Thyroid gland (tissue), 4 donors: Measurements from ENCODE around the gene PTPRN2. TPM values are rescaled to one million over a fixed set of nuclear protein-coding genes. Genes with fewer than 3 reads are reported as not detected.
"Not testable (repeated sequence)": the region's sequence is repeated elsewhere in the genome, so short reads cannot be mapped to it uniquely, and the experiment has no call there.

Experiments
- DNase-seq, 2 donors: peaks; one replicate each; pipeline ENCODE4 v3.0.0-alpha.2; 2019
- H3K27ac ChIP-seq, 3 donors: fragments of 200-600 bp; sonication (generic); 1 replicate in 2 of 3; 2 replicates in 1 of 3; pipeline ENCODE4 v1.5.1; 2016 to 2019; ENCODE audit warnings: mild to moderate bottlenecking in 1 of 3, moderate library complexity in 1 of 3
- H3K27me3 ChIP-seq: fragments of 200-600 bp; sonication (generic); one replicate; pipeline ENCODE4 v1.5.1; 2019
- H3K36me3 ChIP-seq, 2 donors: fragments of 200-600 bp; sonication (generic); one replicate each; pipeline ENCODE4 v1.5.1; 2016 to 2019
- H3K4me1 ChIP-seq, 2 donors: fragments of 200-600 bp; sonication (generic); one replicate each; pipeline ENCODE4 v1.5.1; 2017 to 2019
- H3K4me3 ChIP-seq, 3 donors: fragments of 200-600 bp; sonication (generic); replicated peaks in 1 of 3; 1 replicate in 2 of 3; 2 replicates in 1 of 3; pipeline ENCODE4 v1.5.1; 2016; ENCODE audit warnings: mild to moderate bottlenecking in 1 of 3
- H3K9me3 ChIP-seq: fragments of 200-600 bp; sonication (generic); one replicate; pipeline ENCODE4 v1.5.1; 2017
- CTCF ChIP-seq, 6 experiments: fragments of 200-600 bp in 3 of 6; fragments of 450-650 bp in 3 of 6; sonication (generic) in 3 of 6; IDR thresholded peaks; one replicate each; pipeline ENCODE4 v1.5.1; 2016 to 2019; ENCODE audit warnings: antibody characterized with exemption in 6 of 6, mild to moderate bottlenecking in 2 of 6, inconsistent platforms in 1 of 6, moderate library complexity in 1 of 6
- POLR2A ChIP-seq, 2 donors: fragments of 450-650 bp; IDR thresholded peaks; one replicate each; pipeline ENCODE4 v1.6.1; 2017; ENCODE audit warnings: antibody characterized with exemption in 2 of 2, mild to moderate bottlenecking in 2 of 2, moderate library complexity in 1 of 2
- WGBS, 2 donors: methylation state at CpG; one replicate each; pipeline ENCODE4 v1.1.5; 2017; 5-methylcytosine and 5-hydroxymethylcytosine counted together
- intact Hi-C: fragments of 100-400 bp; cut with DNase I; formaldehyde crosslinking; loops from one replicate; pipeline ENCODE4 v1.15.1; 2023
- total RNA-seq, 4 donors: library from RNA; depleted of rRNA; stranded (reverse); fragments of >200 nt; gene quantifications; one replicate each; pipeline ENCODE4 v1.2.3, GENCODE V29; 2016

PTPRN2 gene
- total RNA-seq, 4 donors from 2014 or later, result 4.2 to 9.9 (median 7.7) TPM

- Histone ChIP-seq H3K36me3 (no peaks in the 10 kb centered on the region), H3K4me3 (no peak overlapping the region), H3K4me1 (no peaks in the 10 kb centered on the region), H3K9me3 (no peaks in the 10 kb centered on the region), H3K27me3 (no peaks in the 10 kb centered on the region), H3K27ac (no peak overlapping the region)
- intact Hi-C loops, result no loop called here
- 51 to 56% methylated on average over 11 of the region's 11 CpGs for WGBS, 2 donors
- no peak for DNase-seq
- TF ChIP-seq POLR2A (IDR thresholded peaks at IDR 0.05) (no peak), CTCF (IDR thresholded peaks at IDR 0.05) (no peak)
Observed at GRCh38 chr7:157900011-157900410, 687.6 kb downstream of the PTPRN2 start.

- WGBS, 2 donors, result 79% methylated on average over 17 of the region's 17 CpGs
- H3K9me3 ChIP-seq, result no peaks in the 10 kb centered on the region
- H3K4me3 ChIP-seq, result no peak overlapping the region
- no peak overlapping the region for H3K27ac ChIP-seq
- intact Hi-C loops, result no loop called here
- H3K27me3 ChIP-seq, result no peaks in the 10 kb centered on the region
- no peaks in the 10 kb centered on the region for H3K36me3 ChIP-seq
- no peak for TF ChIP-seq CTCF (IDR thresholded peaks at IDR 0.05)
- no peak for TF ChIP-seq POLR2A (IDR thresholded peaks at IDR 0.05)
- H3K4me1 ChIP-seq, result no peaks in the 10 kb centered on the region
- no peak for DNase-seq
Observed at GRCh38 chr7:157898802-157899505, 688.7 kb downstream of the PTPRN2 start.

GRCh38 chr7:157898261-157898660 lies 689.4 kb downstream of the PTPRN2 start:
- Histone ChIP-seq H3K4me3 (no peak overlapping the region), H3K4me1 (no peaks in the 10 kb centered on the region), H3K9me3 (no peaks in the 10 kb centered on the region), H3K27ac (no peak overlapping the region), H3K36me3 (no peaks in the 10 kb centered on the region), H3K27me3 (no peaks in the 10 kb centered on the region)
- no peak for TF ChIP-seq CTCF (IDR thresholded peaks at IDR 0.05)
- TF ChIP-seq POLR2A (IDR thresholded peaks at IDR 0.05), result no peak
- intact Hi-C loops, result no loop called here
- 79 to 92% methylated on average over 11 of the region's 11 CpGs for WGBS, 2 donors
- DNase-seq, result no peak

GRCh38 chr7:157897681-157898080 lies 689.9 kb downstream of the PTPRN2 start:
- WGBS, 2 donors, result 68 to 71% methylated on average over 28 to 30 of the region's 30 CpGs
- intact Hi-C loops, result no loop called here
- H3K4me3 ChIP-seq, result no peak overlapping the region
- H3K27me3 ChIP-seq, result no peaks in the 10 kb centered on the region
- no peaks in the 10 kb centered on the region for H3K4me1 ChIP-seq
- no peaks in the 10 kb centered on the region for H3K36me3 ChIP-seq
- no peaks in the 10 kb centered on the region for H3K9me3 ChIP-seq
- TF ChIP-seq POLR2A (IDR thresholded peaks at IDR 0.05) (no peak), CTCF (IDR thresholded peaks at IDR 0.05) (no peak)
- DNase-seq, result no peak
- no peak overlapping the region for H3K27ac ChIP-seq

- H3K27me3 ChIP-seq, result no peaks in the 10 kb centered on the region
- no peak overlapping the region for H3K4me3 ChIP-seq
- no peaks in the 10 kb centered on the region for H3K9me3 ChIP-seq
- no peaks in the 10 kb centered on the region for H3K36me3 ChIP-seq
- no peaks in the 10 kb centered on the region for H3K4me1 ChIP-seq
- WGBS, 2 donors, result 82 to 85% methylated on average over 13 to 26 of the region's 26 CpGs
- DNase-seq, result no peak
- intact Hi-C loops, result no loop called here
- H3K27ac ChIP-seq, result no peak overlapping the region
- TF ChIP-seq CTCF (IDR thresholded peaks at IDR 0.05) (no peak), POLR2A (IDR thresholded peaks at IDR 0.05) (no peak)
Observed at GRCh38 chr7:157896774-157897555, 690.7 kb downstream of the PTPRN2 start.

- WGBS, 2 donors, result 84 to 90% methylated on average over 15 of the region's 15 CpGs
- DNase-seq, result not testable (repeated sequence)
Observed at GRCh38 chr7:157896376-157896675, 691.3 kb downstream of the PTPRN2 start.

More at GRCh38 chr7:157896376-157896675, 691.3 kb downstream of the PTPRN2 start:
- H3K27me3 ChIP-seq, H3K27ac ChIP-seq, H3K9me3 ChIP-seq, intact Hi-C loops, H3K4me3 ChIP-seq, H3K36me3 ChIP-seq, H3K4me1 ChIP-seq: not testable (repeated sequence)
